Ovary (tissue), 3 donors: ENCODE data around the gene CXorf49.

Experiments
- EP300 ChIP-seq: sonication (generic); formaldehyde crosslinking; IDR thresholded peaks from one replicate; pipeline ENCODE4 v1.6.1; 2017; ENCODE audit warnings: antibody characterized with exemption
- POLR2A ChIP-seq: fragments of 450-650 bp; IDR thresholded peaks from one replicate; pipeline ENCODE4 v1.6.1; 2017; ENCODE audit warnings: antibody characterized with exemption, mild to moderate bottlenecking, moderate library complexity
- TF ChIP-seq, protein P1 (sequence below), 3 donors: fragments of 450-650 bp in 2 of 3; fragments of 200-600 bp in 1 of 3; IDR thresholded peaks; one replicate each; pipeline versions ENCODE4 v1.5.1 to v1.8.0; 2016 to 2022; ENCODE audit warnings: antibody characterized with exemption in 3 of 3, mild to moderate bottlenecking in 1 of 3
- donor health status: DM: no; HTN: no; CAD: no.

DNA sequence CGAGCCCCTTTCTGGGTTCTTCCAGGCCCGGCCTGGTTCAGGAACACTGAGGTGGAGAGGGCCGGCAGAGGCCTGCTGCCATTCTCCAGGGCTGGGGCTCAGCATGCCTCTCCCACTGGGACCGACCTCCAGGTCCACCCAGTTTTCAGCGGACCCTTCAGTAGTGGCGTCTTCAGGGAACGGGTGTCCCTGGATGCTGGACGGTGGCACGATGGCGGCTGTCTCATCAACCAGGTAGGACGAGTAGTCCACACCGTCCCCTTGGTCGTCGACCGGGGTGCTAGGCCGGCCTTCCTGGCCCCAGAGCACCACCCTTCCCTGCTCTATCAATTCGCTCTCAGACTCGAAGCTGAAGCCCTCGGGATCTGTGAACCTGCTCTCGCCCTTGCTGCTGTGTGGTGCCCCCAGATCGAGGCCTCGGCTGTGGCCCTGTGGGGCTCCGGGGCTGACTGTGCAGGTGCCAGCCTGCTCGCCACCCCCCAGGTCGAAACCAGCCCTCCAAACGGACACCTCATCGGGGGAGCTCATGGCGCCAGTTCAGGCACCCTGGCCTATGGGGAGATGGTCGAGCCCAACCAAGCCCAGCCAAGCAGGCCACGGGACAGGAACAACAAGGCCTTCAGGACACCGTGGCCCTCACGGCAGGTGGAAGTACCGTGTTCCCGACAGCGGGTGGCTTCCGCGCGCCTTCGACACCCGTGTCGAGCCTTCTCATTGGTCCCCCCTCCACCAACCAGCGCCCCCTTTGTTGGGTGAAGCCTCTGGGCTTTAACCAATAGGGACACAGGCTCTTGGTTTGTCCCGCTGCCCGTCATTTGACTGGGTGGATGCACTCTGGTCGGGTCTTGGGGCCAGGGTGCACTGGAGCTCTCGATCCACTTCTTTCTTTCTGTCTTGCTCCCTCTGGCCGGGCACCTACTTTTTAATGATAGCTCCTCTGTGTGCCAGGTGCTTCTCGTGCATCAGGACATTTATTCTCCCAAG lies 51.6 kb downstream of the CXorf49 start:
- no peak for TF ChIP-seq EP300
- TF ChIP-seq, protein P1, sequence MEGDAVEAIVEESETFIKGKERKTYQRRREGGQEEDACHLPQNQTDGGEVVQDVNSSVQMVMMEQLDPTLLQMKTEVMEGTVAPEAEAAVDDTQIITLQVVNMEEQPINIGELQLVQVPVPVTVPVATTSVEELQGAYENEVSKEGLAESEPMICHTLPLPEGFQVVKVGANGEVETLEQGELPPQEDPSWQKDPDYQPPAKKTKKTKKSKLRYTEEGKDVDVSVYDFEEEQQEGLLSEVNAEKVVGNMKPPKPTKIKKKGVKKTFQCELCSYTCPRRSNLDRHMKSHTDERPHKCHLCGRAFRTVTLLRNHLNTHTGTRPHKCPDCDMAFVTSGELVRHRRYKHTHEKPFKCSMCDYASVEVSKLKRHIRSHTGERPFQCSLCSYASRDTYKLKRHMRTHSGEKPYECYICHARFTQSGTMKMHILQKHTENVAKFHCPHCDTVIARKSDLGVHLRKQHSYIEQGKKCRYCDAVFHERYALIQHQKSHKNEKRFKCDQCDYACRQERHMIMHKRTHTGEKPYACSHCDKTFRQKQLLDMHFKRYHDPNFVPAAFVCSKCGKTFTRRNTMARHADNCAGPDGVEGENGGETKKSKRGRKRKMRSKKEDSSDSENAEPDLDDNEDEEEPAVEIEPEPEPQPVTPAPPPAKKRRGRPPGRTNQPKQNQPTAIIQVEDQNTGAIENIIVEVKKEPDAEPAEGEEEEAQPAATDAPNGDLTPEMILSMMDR (IDR thresholded peaks at IDR 0.05): no peak
- no peak for TF ChIP-seq POLR2A
